ENCODE measurements around the gene ADH7. TPM values are rescaled to one million over a fixed set of nuclear protein-coding genes. Genes with fewer than 3 reads are reported as not detected.
"Not testable (repeated sequence)": the region's sequence is repeated elsewhere in the genome, so short reads cannot be mapped to it uniquely, and the experiment has no call there.

Gene ADH7
- total RNA-seq, 3 donors from 2014 or later: not detected

- Mint-ChIP-seq H3K4me3 (no peak overlapping the region), H3K9me3 (peaks cover 12% of the 10 kb centered on the region), H3K36me3 (ENCODE audit: insufficient read depth) (no peaks in the 10 kb centered on the region), H3K27me3 (ENCODE audit: low read depth) (peaks cover 16% of the 10 kb centered on the region), H3K4me1 (ENCODE audit: low read depth) (no peaks in the 10 kb centered on the region)
- no peak for DNase-seq
- no peak for ATAC-seq
Observed at GRCh38 chr4:99379571-99379970, 55.6 kb downstream of the ADH7 start.

GRCh38 chr4:99378876-99379275 lies 56.3 kb downstream of the ADH7 start:
- no peak overlapping the region for H3K4me3 Mint-ChIP-seq
- no peaks in the 10 kb centered on the region for H3K4me1 Mint-ChIP-seq (ENCODE audit: low read depth)
- H3K9me3 Mint-ChIP-seq: peaks cover 14% of the 10 kb centered on the region
- no peak for ATAC-seq
- peaks cover 16% of the 10 kb centered on the region for H3K27me3 Mint-ChIP-seq (ENCODE audit: low read depth)
- no peak for DNase-seq
- no peaks in the 10 kb centered on the region for H3K36me3 Mint-ChIP-seq (ENCODE audit: insufficient read depth)

GRCh38 chr4:99377341-99377740 lies 57.8 kb downstream of the ADH7 start:
- ATAC-seq; H3K4me3 Mint-ChIP-seq; DNase-seq; H3K4me1 Mint-ChIP-seq (ENCODE audit: low read depth); H3K36me3 Mint-ChIP-seq (ENCODE audit: insufficient read depth): not testable (repeated sequence)
- Mint-ChIP-seq H3K9me3 (peaks cover 18% of the 10 kb centered on the region), H3K27me3 (ENCODE audit: low read depth) (peaks cover 11% of the 10 kb centered on the region)

- peaks cover 16% of the 10 kb centered on the region for H3K27me3 Mint-ChIP-seq (ENCODE audit: low read depth)
- not testable (repeated sequence) for DNase-seq; H3K4me3 Mint-ChIP-seq; H3K4me1 Mint-ChIP-seq (ENCODE audit: low read depth); ATAC-seq; H3K36me3 Mint-ChIP-seq (ENCODE audit: insufficient read depth)
- H3K9me3 Mint-ChIP-seq: peaks cover 25% of the 10 kb centered on the region
Observed at GRCh38 chr4:99372464-99372863, 62.7 kb downstream of the ADH7 start.

GRCh38 chr4:99367817-99368216 lies 67.3 kb downstream of the ADH7 start:
- H3K9me3 Mint-ChIP-seq; H3K4me1 Mint-ChIP-seq (ENCODE audit: low read depth); H3K36me3 Mint-ChIP-seq (ENCODE audit: insufficient read depth); H3K4me3 Mint-ChIP-seq; DNase-seq; ATAC-seq: not testable (repeated sequence)
- peaks cover 10% of the 10 kb centered on the region for H3K27me3 Mint-ChIP-seq (ENCODE audit: low read depth)

GRCh38 chr4:99366491-99366890 lies 68.7 kb downstream of the ADH7 start:
- no peak for DNase-seq
- H3K27me3 Mint-ChIP-seq (ENCODE audit: low read depth): peaks cover 10% of the 10 kb centered on the region
- H3K4me3 Mint-ChIP-seq: no peak overlapping the region
- ATAC-seq: no peak
- H3K4me1 Mint-ChIP-seq (ENCODE audit: low read depth): no peaks in the 10 kb centered on the region
- H3K36me3 Mint-ChIP-seq (ENCODE audit: insufficient read depth): no peaks in the 10 kb centered on the region
- no peaks in the 10 kb centered on the region for H3K9me3 Mint-ChIP-seq

GRCh38 chr4:99362768-99363167 lies 72.4 kb downstream of the ADH7 start:
- ATAC-seq: no peak
- no peak for DNase-seq
- Mint-ChIP-seq H3K9me3 (no peaks in the 10 kb centered on the region), H3K36me3 (ENCODE audit: insufficient read depth) (no peaks in the 10 kb centered on the region), H3K4me1 (ENCODE audit: low read depth) (no peaks in the 10 kb centered on the region), H3K4me3 (no peak overlapping the region), H3K27me3 (ENCODE audit: low read depth) (peaks cover 5% of the 10 kb centered on the region)

Other genes starting within 250 kb of the ADH7 start
- gene ADH6, start 216.1 kb downstream of the ADH7 start, total RNA-seq: under 1 TPM in 1 of 3 donors, not detected in 2; 0.10 TPM
- not detected for gene ADH1A, start 144.4 kb downstream of the ADH7 start, total RNA-seq
- 1 to 10 TPM in 2 of 3 donors, under 1 TPM in 1; 0.91 to 1.1 (median 1.0) TPM for gene ADH1B, start 113.9 kb downstream of the ADH7 start, total RNA-seq
- gene ADH1C, start 82.6 kb downstream of the ADH7 start, total RNA-seq: under 1 TPM; 0.11 to 0.20 (median 0.16) TPM
- not detected for gene C4orf17, start 75.7 kb upstream of the ADH7 start, total RNA-seq
- 1 to 10 TPM; 5.6 to 7.7 (median 6.5) TPM for gene TRMT10A, start 128.7 kb upstream of the ADH7 start, total RNA-seq
- not detected for gene MTTP, start 139.5 kb upstream of the ADH7 start, total RNA-seq
- gene C4orf54, start 222.5 kb upstream of the ADH7 start, total RNA-seq: not detected

Data from activated T-cell treated with anti-CD3 and anti-CD28 coated beads, Interleukin-2, amount 50 U/mL, for 4 hours (primary cell).